NOMO-1 treated with DMSO at 0.1 percent for 48 hours (cell line): ENCODE results near the gene THAP7.
A peak's percentile ranks its signal among the peaks of the same experiment; 100 is the strongest.

Source experiments
- DNase-seq: peaks from one replicate; lab custom pipeline; 2025; ENCODE audit not compliant: unreplicated experiment; lab: John Stamatoyannopoulos, UW

Gene THAP7

DNA sequence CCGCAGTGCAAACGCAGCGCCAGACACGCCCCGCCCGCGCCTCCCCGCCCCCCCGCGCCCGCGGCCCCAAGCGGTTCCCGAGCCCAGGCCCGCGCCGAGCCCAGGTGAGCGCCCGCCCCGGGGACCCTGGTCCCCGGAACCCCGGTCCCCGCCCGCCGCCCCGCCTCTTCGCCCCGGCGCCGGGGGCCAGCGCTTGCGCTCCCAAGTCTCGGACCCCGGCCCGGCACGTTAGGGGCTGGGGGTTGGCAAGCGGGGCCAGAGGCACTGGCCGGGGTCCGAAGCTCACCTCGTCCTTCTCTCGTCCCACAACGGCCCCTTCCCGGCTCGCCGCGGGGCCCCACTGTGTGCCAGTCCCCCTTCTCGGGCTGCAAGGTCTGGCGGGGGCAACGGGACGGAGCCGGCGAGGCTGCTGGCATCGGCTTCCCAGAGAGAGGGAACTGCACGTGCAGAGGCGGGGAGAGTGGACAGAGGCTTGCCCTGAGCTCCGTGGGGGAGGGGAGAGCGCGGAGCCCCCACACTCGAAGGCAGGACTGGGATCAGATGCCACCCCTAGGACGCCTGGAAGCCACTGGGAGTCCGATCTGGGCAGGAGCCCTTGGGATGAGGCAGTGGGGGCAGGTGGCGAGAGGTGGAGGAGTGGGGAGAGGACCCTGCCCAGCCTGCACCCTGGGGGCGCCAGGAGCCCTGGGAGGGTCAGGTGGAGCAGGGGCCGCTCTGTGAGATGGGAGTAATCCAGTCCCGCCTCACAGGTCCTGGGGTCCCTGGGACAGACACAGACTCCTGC, 36.6 kb downstream of the THAP7 start:
- no peak for DNase-seq

DNA sequence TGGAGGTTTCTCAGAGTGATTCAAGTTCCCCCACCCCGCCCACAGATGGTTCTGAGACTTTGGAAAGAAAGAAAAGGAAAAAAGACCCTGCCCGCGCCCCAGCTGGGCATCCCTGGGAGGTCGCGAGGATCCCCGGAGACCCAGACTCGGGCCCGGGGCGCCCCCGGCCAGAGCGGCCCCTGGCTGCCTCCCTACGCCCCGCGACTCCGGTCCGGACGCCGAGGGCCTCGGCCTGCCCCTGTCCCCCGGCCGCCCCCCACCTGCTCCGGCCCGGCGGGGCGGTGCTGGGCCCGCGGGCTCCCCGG, 37.2 kb downstream of the THAP7 start:
- no peak for DNase-seq

DNA sequence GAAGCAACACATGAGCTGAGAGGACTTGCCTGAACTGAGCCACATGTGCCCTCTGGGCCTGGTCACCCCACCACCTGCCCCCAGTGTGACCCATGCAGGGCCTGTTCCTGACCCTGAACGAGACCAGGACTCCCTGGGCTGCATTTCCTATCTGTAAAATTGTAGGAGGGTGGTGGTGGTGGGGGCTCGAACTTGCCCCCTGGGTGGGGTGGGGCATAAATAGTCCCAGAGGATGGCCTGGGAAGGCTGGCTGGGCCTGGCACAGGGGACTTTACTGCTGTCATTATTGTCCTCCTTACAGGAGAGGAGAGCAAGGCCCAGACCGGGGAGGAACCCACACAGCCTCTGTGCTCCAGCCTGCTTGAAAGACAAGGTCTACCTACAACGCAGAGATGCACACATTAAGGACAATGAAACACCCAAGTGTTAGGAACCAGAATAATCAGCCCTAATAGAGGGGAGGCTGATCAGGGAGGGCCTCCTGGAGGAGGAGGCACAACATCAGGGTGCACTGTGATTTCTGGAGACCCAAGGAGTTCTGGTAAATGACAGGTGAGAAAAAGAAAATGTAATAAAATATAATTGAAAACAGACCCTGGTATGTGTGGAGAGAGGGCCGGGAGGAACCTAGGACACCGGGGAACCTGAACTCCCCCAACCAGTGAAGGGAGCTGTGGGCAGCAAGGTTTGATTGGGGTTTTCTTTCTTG, 37.7 kb downstream of the THAP7 start:
- no peak for DNase-seq

DNA sequence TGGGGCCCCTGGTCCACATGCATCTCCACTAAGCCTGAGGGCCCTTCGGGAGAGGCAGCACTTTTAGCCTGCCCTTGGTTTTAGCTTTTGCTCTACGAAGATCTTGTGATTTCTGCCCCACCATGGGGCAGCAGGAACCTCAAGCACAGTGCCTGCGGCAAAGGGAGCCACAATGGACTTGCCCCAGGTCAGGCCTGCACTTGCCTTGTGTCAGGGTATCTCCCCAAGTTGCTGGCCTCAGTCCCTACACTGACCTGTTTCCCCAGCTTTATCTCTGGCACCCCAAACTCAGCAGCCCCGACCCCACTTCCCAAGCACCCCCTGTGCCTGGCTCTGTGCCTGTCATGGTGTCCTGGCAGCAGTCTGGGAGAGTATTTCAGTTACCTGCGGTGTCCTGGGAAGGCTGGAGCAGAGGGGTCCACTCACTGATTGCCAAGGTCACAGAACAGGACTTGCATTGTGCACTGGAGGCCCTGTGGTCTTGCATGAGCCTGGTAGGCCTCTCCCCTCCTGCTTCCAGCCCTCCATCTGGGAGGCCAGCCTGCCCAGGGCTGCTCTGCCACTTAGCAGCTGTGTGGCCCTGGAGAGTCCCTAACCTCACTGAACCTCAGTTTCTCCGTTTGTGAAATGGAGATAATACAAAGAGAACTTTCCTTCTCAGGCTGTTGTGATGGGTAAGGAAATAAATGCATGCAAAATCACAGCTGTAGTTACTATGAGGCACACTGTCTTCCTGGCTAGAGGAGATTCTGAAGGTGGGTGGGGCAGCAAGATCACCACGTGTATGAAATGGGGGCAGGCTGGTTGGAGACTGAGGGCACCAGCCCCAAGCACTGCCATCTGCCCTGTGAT, 38.5 kb downstream of the THAP7 start:
- no peak for DNase-seq

DNA sequence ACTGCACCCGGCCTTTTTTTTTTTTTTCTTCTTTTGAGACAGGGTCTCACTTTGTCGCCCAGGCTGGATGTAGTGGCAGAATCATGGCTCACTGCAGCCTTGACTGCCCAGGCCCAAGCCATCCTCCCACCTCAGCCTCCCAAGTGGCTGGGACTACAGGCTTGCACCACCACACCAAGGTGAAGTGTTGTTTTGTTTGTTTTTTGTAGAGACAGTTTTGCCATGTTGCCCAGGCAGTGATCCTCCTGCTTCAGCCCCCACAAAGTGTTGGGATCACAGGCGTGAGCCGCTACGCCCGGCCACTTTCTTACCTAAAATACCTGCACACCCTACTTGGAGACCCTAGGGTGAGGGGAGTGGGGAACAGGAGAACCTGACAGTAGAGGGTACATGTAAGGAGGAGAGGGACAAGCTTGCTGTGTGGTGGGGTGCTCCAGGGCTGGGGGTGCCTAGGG, 39.4 kb downstream of the THAP7 start:
- DNase-seq, result no peak

DNA sequence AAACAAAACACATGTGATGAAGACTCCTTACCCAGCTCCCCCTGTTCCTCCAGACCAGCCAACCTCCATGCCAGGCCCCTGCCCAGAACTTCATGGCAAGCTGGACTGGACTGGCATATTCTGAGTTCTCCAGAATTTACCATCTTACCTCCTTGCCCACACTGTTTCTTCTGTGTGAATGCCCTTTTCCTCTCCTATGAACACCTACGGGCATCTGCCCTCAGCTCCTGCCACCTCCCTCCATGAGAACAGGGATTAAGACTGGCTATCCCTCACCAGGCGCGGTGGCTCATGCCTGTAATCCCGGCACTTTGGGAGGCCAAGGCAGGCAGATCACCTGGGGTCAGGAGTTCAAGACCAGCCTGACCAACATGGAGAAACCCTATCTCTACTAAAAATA, 41.3 kb downstream of the THAP7 start:
- DNase-seq, result no peak

GRCh38 chr22:20959578-20960461, 42.1 kb downstream of the THAP7 start:
- no peak for DNase-seq

- DNase-seq, result peak; percentile 46
These were observed 44.1 kb downstream of the THAP7 start for GRCh38 chr22:20957683-20958431.

DNA sequence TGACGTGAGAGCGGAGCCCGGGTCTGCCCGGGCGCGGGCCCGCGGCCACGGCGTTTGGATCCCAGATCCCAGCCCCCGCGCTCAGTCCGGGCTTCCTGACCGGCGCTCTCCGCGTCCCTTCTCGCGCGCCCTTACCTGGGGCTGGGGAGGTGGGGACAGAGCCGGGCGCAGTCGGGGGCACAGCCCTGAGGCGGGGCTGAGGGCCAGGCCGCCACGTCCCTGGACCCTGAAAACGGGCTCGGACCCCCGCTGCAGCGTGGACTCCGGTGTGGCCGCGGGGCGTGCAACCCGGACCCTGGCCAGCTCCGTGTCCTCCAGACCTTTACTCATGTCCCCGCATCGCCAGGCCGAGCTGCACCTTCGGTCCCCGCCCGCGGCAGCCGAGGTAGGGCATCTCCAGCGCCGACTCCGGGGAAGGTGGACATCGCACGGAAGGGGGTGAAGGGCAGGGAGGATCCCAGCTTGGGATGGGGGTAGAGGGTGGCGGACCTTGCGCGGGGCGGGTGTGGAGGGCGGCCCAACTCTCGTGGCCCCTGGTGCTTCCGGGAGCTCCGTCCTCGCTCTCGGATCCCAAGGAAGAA, 44.7 kb downstream of the THAP7 start:
- peak; percentile 1 for DNase-seq

DNA sequence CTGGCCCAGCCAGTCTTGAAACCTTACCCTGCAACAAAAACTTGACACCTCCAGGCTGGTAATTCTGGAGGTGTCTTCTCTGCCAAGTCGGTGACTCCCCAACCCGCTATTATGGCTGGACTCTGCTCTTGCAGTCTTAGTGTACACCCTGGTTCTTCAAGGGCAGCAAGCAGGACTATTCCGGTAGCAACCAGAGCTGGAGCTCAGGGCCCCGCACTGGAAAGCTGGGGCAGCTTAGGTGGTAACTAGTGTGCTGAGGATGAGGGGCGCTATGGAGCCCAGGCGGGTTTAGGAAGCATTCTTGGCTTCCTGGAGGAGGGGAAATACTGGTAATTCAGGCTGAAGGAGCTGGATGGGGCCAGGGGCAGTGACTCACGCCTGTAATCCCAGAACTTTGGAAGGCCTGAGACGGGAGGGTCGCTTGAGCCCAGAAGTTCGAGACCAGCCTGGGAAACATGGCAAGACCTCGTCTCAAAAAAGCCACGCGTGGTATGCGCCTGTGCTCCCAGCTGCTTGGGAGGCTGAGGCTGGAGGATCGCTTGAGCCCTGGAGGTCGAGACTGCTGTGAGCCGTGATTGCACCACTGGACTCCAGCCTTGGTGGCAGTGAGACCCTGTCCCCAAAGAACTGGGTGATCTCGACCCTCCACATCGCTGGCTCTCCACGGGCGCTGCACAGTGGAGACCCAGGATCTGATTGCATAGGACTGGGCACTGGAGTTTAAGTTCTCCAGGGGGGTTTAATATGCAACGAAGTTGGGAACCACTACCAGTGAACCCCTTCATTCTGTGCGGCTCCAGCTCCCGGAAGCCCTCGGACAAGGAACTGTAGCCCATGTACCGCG, 45.4 kb downstream of the THAP7 start:
- DNase-seq, result peak; percentile 35

DNA sequence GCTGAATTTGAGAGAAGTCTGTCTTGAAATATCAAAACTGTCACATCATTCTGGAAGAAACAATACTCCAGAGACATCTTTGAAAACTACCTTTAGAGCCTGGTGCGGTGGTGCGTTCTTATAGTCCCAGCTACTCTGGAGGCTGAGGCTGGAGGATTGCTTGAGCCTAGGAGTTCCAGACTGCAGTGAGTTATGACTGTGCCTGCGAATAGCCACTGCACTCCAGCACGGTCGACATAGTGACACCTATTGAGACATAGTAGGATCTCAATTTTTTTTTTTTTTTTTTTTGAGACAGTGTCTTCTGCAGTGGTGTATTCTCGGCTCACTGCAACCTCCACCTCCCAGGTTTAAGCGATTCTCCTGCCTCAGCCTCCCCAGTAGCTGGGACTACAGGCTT, 46.4 kb downstream of the THAP7 start:
- no peak for DNase-seq

DNA sequence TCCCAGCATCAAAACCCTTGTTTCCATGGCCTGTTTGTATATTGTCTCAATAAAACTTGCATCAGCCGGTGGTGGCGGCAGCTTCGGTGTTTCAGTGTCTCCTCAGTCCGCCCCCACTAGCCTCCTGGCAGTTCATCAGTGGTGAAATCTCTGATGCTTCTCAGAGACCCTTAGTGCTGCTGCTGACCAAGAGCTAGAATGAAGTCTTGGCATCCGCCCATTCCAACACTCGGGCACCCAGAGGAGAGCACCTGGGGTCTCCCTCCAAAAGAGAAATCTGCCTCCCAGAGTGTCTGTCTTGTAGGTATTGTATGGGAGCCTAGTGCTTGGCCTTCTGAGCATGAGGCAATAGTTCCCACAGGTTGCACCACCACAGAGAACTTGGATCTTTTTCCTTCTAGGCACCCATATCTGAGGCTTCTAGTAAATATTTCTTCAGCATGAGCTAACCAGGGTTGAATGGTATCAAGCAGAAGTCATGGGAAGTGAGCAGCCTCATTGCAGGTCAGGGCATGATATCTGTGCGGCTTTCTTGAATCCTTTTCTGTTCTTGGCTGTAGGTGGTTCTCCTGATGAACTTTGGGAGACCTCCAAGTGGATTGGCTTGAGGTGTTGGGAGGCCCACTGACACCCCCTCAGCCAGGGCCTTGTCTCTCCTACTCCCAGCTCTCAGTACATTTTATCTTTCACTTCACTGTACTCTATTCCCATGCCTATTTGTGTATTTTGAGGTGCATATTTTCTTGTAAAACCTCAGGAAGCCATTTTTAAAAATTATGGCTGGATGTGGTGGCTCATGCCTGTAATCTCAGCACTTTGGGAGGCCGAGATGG, 48.0 kb downstream of the THAP7 start:
- no peak for DNase-seq

GRCh38 chr22:20953342-20953608, 48.6 kb downstream of the THAP7 start:
- DNase-seq, result no peak

DNA sequence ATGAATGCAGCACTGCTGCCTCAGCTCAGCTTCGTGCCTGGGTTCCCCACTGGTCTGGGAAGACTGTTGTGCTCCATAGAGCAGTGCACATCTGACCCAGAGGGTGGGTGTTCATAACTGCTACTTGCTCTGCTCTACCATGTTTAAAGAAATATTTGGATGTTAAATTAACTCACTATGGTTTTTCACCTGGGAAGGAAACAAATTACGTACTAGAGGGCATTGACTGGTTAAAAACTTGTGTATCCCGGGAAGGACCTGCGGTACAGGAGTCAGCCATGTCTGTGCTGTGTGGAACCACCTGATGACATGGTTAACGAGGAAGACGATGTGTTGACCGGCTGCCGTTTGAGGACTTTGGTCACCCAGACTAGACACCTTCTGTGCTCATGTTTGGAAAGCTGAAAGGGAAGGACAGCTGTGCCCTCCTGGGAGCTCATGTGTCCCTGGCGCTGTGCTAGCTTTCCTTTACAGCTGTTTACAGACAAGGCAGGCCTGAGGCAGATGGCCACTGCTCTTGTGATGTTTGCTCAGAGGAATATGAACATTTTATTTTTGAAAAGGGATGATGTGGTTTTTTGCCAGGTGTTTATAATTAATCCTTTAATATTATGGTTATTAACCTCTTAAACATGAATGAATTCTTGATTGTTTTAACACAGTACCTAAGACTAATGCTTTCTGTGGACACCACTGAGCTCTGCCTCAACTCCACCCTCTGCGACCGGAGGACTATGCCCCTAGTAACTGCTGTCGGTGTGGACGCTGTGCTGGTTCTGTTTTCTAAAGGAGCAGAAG, 49.2 kb downstream of the THAP7 start:
- DNase-seq, result no peak

DNA sequence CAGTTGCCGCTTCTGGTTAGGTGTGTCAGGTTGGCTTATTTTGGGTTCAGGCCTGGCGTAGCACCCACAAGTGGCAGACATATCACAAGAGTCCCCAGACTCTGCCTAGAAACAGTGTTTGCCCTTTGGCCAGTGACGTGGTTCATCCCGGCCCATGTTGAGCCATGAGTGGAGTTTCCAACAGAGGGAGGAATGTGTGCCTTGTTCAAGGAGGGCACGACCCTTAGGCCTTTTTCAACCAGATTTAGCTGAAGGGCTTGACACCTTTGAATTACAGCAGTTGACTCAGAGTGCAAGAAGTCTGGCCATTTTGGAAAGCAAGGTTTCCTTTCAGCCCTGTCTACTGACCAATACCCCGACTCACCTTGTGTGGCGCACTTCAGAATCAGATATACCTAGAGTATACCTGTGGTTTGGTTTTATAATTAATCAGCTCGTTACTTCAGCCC, 50.0 kb downstream of the THAP7 start:
- DNase-seq, result no peak

GRCh38 chr22:20951151-20951931, 50.6 kb downstream of the THAP7 start:
- DNase-seq, result no peak
